Activated CD8-positive, alpha-beta memory T cell treated with anti-CD3 and anti-CD28 coated beads, Interleukin-2, amount 10 ng/mL, durations not matched to agents 7 days and 5 days (primary cell): ENCODE measurements around the gene ATG5. TPM values are rescaled to one million over a fixed set of nuclear protein-coding genes. Genes with fewer than 3 reads are reported as not detected.

Source experiments
- ATAC-seq: fragments of 150-1000 bp; cut with Tn5 transposase; one replicate; pipeline ENCODE4 v1.10.0; 2021; ENCODE audit warnings: moderate library complexity
- CTCF ChIA-PET: fragments of 350-600 bp; sonication (Branson Sonifier 250); formaldehyde crosslinking; loops from one replicate; lab custom pipeline; 2021; ENCODE audit warnings: antibody characterized with exemption; lab: Charles Lee
- DNase-seq: peaks from one replicate; pipeline ENCODE4 v3.0.0-alpha.2; 2020
- H3K27ac Mint-ChIP-seq: one replicate; pipeline ENCODE4 v1.8.0; 2021; ENCODE audit warnings: mild to moderate bottlenecking, mixed read lengths
- H3K27me3 Mint-ChIP-seq: one replicate; pipeline ENCODE4 v1.8.0; 2021; ENCODE audit warnings: mixed read lengths
- H3K36me3 Mint-ChIP-seq: one replicate; pipeline ENCODE4 v1.8.0; 2021; ENCODE audit warnings: mild to moderate bottlenecking, mixed read lengths
- H3K4me1 Mint-ChIP-seq: one replicate; pipeline ENCODE4 v1.8.0; 2021; ENCODE audit warnings: mixed read lengths
- H3K4me3 Mint-ChIP-seq: one replicate; pipeline ENCODE4 v1.8.0; 2021; ENCODE audit warnings: mild to moderate bottlenecking, moderate library complexity, mixed read lengths
- H3K9me3 Mint-ChIP-seq: one replicate; pipeline ENCODE4 v1.8.0; 2022; ENCODE audit warnings: low read depth, mixed read lengths
- total RNA-seq, 2 experiments: library from RNA; stranded (reverse); gene quantifications; one replicate each; pipeline ENCODE4 v1.2.3, GENCODE V29; 2021

The ATG5 gene
- total RNA-seq, 2 experiments from 2014 or later: 42.6 to 43.0 TPM

GRCh38 chr6:106225581-106225980, 100.0 kb downstream of the ATG5 start:
- H3K27me3 Mint-ChIP-seq: no peaks in the 10 kb centered on the region
- H3K9me3 Mint-ChIP-seq: no peaks in the 10 kb centered on the region
- ATAC-seq: no peak
- CTCF ChIA-PET: interaction anchor here (1.0 to 4.8 kb wide), 4 partner anchors 123 to 141 kb away, joined by 3 to 40 read pairs (median 16); no protein-coding TSS in a partner anchor
- no peak overlapping the region for H3K27ac Mint-ChIP-seq
- no peak for DNase-seq
- peaks cover 21% of the 10 kb centered on the region for H3K36me3 Mint-ChIP-seq
- peaks cover 44% of the 10 kb centered on the region for H3K4me1 Mint-ChIP-seq
- H3K4me3 Mint-ChIP-seq: no peak overlapping the region

- H3K9me3 Mint-ChIP-seq: no peaks in the 10 kb centered on the region
- DNase-seq (peak; percentile 85), ATAC-seq (peak; percentile 86)
- CTCF ChIA-PET: interaction anchor here (0.6 to 4.8 kb wide), 58 partner anchors 9 to 791 kb away, joined by 3 to 40 read pairs (median 4); partner anchors contain the start of gene PRDM1
- no peaks in the 10 kb centered on the region for H3K27me3 Mint-ChIP-seq
- H3K4me1 Mint-ChIP-seq: peaks cover 43% of the 10 kb centered on the region
- no peak overlapping the region for H3K27ac Mint-ChIP-seq
- no peak overlapping the region for H3K4me3 Mint-ChIP-seq
- peaks cover 20% of the 10 kb centered on the region for H3K36me3 Mint-ChIP-seq
Measured at GRCh38 chr6:106223300-106223930, 102.1 kb downstream of the ATG5 start.

- H3K27ac Mint-ChIP-seq: no peak overlapping the region
- H3K4me1 Mint-ChIP-seq: peaks cover 26% of the 10 kb centered on the region
- no peak for DNase-seq
- H3K9me3 Mint-ChIP-seq: no peaks in the 10 kb centered on the region
- H3K27me3 Mint-ChIP-seq: no peaks in the 10 kb centered on the region
- no peak overlapping the region for H3K4me3 Mint-ChIP-seq
- no peak for ATAC-seq
- CTCF ChIA-PET: interaction anchor here (1.0 to 3.8 kb wide), 5 partner anchors 56 to 134 kb away, joined by 3 to 26 read pairs (median 5); partner anchors contain the start of gene PRDM1
- H3K36me3 Mint-ChIP-seq: peaks cover 16% of the 10 kb centered on the region
Measured at GRCh38 chr6:106220485-106220884, 105.1 kb downstream of the ATG5 start.

- Mint-ChIP-seq H3K9me3 (no peaks in the 10 kb centered on the region), H3K4me3 (no peak overlapping the region), H3K36me3 (peaks cover 17% of the 10 kb centered on the region), H3K27ac (no peak overlapping the region), H3K27me3 (no peaks in the 10 kb centered on the region), H3K4me1 (peaks cover 15% of the 10 kb centered on the region)
- CTCF ChIA-PET: no interaction called here
- no peak for ATAC-seq
- DNase-seq: no peak
Measured at GRCh38 chr6:106216527-106216926, 109.0 kb downstream of the ATG5 start.

- CTCF ChIA-PET: no interaction called here
- DNase-seq: no peak
- no peaks in the 10 kb centered on the region for H3K27me3 Mint-ChIP-seq
- H3K4me1 Mint-ChIP-seq: peaks cover 12% of the 10 kb centered on the region
- H3K4me3 Mint-ChIP-seq: no peak overlapping the region
- peaks cover 21% of the 10 kb centered on the region for H3K36me3 Mint-ChIP-seq
- no peaks in the 10 kb centered on the region for H3K9me3 Mint-ChIP-seq
- no peak for ATAC-seq
- H3K27ac Mint-ChIP-seq: no peak overlapping the region
Measured at GRCh38 chr6:106215608-106216007, 110.0 kb downstream of the ATG5 start.

- no peaks in the 10 kb centered on the region for H3K27me3 Mint-ChIP-seq
- DNase-seq: no peak
- H3K9me3 Mint-ChIP-seq: no peaks in the 10 kb centered on the region
- H3K36me3 Mint-ChIP-seq: peaks cover 23% of the 10 kb centered on the region
- CTCF ChIA-PET: interaction anchor here (0.7 to 1.5 kb wide), 5 partner anchors 9 to 89 kb away, joined by 3 to 6 read pairs (median 3); no protein-coding TSS in a partner anchor
- H3K27ac Mint-ChIP-seq: no peak overlapping the region
- no peak for ATAC-seq
- no peak overlapping the region for H3K4me3 Mint-ChIP-seq
- peaks cover 10% of the 10 kb centered on the region for H3K4me1 Mint-ChIP-seq
Measured at GRCh38 chr6:106214531-106214930, 111.0 kb downstream of the ATG5 start.

- ATAC-seq: no peak
Measured at GRCh38 chr6:106213660-106214289, 111.8 kb downstream of the ATG5 start.

GRCh38 chr6:106212576-106212975, 113.0 kb downstream of the ATG5 start:
- DNase-seq (no peak), ATAC-seq (no peak)
- Mint-ChIP-seq H3K4me1 (peaks cover 12% of the 10 kb centered on the region), H3K27ac (no peak overlapping the region), H3K4me3 (no peak overlapping the region), H3K9me3 (no peaks in the 10 kb centered on the region), H3K27me3 (no peaks in the 10 kb centered on the region), H3K36me3 (peaks cover 35% of the 10 kb centered on the region)
- CTCF ChIA-PET: interaction anchor here (0.9 to 1.5 kb wide), 3 partner anchors 10 to 126 kb away, joined by 3 to 7 read pairs (median 3); partner anchors contain the start of gene PRDM1

More at GRCh38 chr6:106213660-106214289, 111.8 kb downstream of the ATG5 start:
- CTCF ChIA-PET: interaction anchor here (1.2 to 1.5 kb wide), 3 partner anchors 9 to 50 kb away, joined by 4 to 7 read pairs (median 6); no protein-coding TSS in a partner anchor
- Mint-ChIP-seq H3K4me3 (no peak overlapping the region), H3K27ac (no peak overlapping the region), H3K4me1 (peaks cover 10% of the 10 kb centered on the region), H3K27me3 (no peaks in the 10 kb centered on the region), H3K36me3 (peaks cover 29% of the 10 kb centered on the region), H3K9me3 (no peaks in the 10 kb centered on the region)
- DNase-seq: no peak

GRCh38 chr6:106206905-106207304, 118.7 kb downstream of the ATG5 start:
- Mint-ChIP-seq H3K36me3 (peaks cover 59% of the 10 kb centered on the region), H3K9me3 (peaks cover 5% of the 10 kb centered on the region), H3K4me1 (peaks cover 22% of the 10 kb centered on the region), H3K27ac (no peak overlapping the region), H3K4me3 (no peak overlapping the region), H3K27me3 (no peaks in the 10 kb centered on the region)
- DNase-seq: no peak
- CTCF ChIA-PET: interaction anchor here (1.0 to 1.4 kb wide), 2 partner anchors 44 to 108 kb away, joined by 3 read pairs; no protein-coding TSS in a partner anchor
- no peak for ATAC-seq

GRCh38 chr6:106204961-106205360, 120.6 kb downstream of the ATG5 start:
- Mint-ChIP-seq H3K27ac (no peak overlapping the region), H3K27me3 (no peaks in the 10 kb centered on the region), H3K36me3 (peaks cover 67% of the 10 kb centered on the region), H3K4me3 (no peak overlapping the region), H3K9me3 (peaks cover 5% of the 10 kb centered on the region), H3K4me1 (peaks cover 27% of the 10 kb centered on the region)
- CTCF ChIA-PET: no interaction called here
- ATAC-seq: no peak
- DNase-seq: no peak

GRCh38 chr6:106199998-106200397, 125.6 kb downstream of the ATG5 start:
- peaks cover 67% of the 10 kb centered on the region for H3K36me3 Mint-ChIP-seq
- H3K9me3 Mint-ChIP-seq: peaks cover 4% of the 10 kb centered on the region
- CTCF ChIA-PET: interaction anchor here (1.0 to 1.9 kb wide), 3 partner anchors 12 to 31 kb away, joined by 3 to 6 read pairs (median 4); no protein-coding TSS in a partner anchor
- ATAC-seq (no peak), DNase-seq (no peak)
- H3K27ac Mint-ChIP-seq: no peak overlapping the region
- no peak overlapping the region for H3K4me3 Mint-ChIP-seq
- H3K4me1 Mint-ChIP-seq: peaks cover 50% of the 10 kb centered on the region
- no peaks in the 10 kb centered on the region for H3K27me3 Mint-ChIP-seq

- H3K27ac Mint-ChIP-seq: peak overlapping the region; percentile 34
- H3K9me3 Mint-ChIP-seq: peaks cover 3% of the 10 kb centered on the region
- ATAC-seq: no peak
- no peak for DNase-seq
- no peak overlapping the region for H3K4me3 Mint-ChIP-seq
- H3K27me3 Mint-ChIP-seq: no peaks in the 10 kb centered on the region
- CTCF ChIA-PET: interaction anchor here (1.0 to 1.9 kb wide), 3 partner anchors 11 to 31 kb away, joined by 3 to 6 read pairs (median 4); no protein-coding TSS in a partner anchor
- H3K4me1 Mint-ChIP-seq: peaks cover 51% of the 10 kb centered on the region
- H3K36me3 Mint-ChIP-seq: peaks cover 63% of the 10 kb centered on the region
Measured at GRCh38 chr6:106199331-106199730, 126.2 kb downstream of the ATG5 start.

GRCh38 chr6:106197441-106197840, 128.1 kb downstream of the ATG5 start:
- peaks cover 61% of the 10 kb centered on the region for H3K36me3 Mint-ChIP-seq
- ATAC-seq: peak; percentile 28
- H3K4me3 Mint-ChIP-seq: no peak overlapping the region
- DNase-seq: peak; percentile 54
- peaks cover 63% of the 10 kb centered on the region for H3K4me1 Mint-ChIP-seq
- H3K9me3 Mint-ChIP-seq: no peaks in the 10 kb centered on the region
- no peaks in the 10 kb centered on the region for H3K27me3 Mint-ChIP-seq
- CTCF ChIA-PET: interaction anchor here (0.7 to 2.1 kb wide), 4 partner anchors 8 to 26 kb away, joined by 3 to 5 read pairs (median 3); no protein-coding TSS in a partner anchor
- H3K27ac Mint-ChIP-seq: peak overlapping the region; percentile 72
